ENCODE data around the gene PTPRG.

DNA sequence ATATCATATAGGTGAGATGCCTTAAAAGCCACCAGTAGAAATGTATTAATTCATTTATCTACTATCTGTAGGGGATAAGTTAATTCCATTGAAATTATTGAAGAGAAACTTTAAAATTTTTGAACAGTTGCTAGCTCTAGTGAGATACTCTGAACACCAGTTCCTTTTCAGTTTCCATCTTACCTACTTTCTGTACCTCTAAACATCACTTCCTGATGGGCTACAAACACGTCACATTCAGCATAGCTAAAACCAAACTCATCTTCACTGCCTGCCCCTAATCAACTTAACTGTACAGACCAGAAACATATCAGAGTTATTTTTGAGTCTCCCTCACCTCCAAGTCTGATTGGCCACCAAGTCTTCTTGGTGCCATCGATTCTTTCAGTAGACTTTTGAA lies 723.1 kb downstream of the PTPRG start:
- TF ChIP-seq RAD21 (IDR thresholded peaks at IDR 0.05; ENCODE audit: low read depth) (no peak), CEBPB (IDR thresholded peaks at IDR 0.05) (no peak), EP300 (IDR thresholded peaks at IDR 0.05; ENCODE audit: borderline replicate concordance) (no peak), TAF1 (IDR thresholded peaks at IDR 0.05; ENCODE audit: low read depth) (no peak), CREB1 (IDR thresholded peaks at IDR 0.05; ENCODE audit: low read depth) (no peak), ZBTB7A (IDR thresholded peaks at IDR 0.05; ENCODE audit: low read depth) (no peak)
